NOMO-1 (cell line): ENCODE results near the gene PRMT7.

ENCODE experiments used
- DNase-seq, 2 experiments: peaks; one replicate each; lab custom pipeline; 2025; ENCODE audit not compliant: unreplicated experiment in 2 of 2; lab: John Stamatoyannopoulos, UW

Gene PRMT7

DNA sequence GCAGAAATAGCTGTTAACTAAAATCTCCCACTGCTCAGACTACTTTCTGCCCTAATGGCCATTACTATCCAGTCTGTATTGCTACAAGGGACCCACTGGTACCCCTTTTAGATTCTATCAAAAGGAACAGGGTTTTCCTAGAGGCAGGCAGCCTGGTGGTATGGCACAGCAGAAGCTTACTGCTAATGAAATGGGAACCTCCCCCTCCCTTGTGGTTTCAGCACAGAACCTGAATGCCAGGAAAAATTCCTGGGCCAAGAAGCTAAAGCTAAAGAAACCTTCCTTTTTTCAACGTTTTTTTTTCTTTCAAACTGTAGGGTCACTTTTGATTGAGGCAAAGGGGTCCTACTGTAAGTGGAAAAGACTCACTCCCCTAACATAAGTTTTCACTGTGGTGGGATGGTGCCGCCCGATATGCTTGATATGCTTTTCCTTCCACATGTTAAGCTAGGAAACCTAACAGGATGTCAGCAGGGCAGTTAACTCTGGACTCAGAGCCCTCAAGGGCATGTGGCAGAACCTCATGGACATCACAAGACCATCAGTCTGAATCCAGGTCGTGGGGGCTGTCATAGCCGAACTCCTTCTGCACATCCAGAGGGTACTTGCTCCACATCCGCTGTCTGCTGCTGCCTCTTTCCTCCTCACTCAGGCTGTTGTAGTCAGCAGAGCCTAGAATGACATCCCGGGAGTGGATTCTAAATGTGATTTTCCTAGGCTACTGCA, 9.9 kb upstream of the PRMT7 start:
- no peak for DNase-seq

DNA sequence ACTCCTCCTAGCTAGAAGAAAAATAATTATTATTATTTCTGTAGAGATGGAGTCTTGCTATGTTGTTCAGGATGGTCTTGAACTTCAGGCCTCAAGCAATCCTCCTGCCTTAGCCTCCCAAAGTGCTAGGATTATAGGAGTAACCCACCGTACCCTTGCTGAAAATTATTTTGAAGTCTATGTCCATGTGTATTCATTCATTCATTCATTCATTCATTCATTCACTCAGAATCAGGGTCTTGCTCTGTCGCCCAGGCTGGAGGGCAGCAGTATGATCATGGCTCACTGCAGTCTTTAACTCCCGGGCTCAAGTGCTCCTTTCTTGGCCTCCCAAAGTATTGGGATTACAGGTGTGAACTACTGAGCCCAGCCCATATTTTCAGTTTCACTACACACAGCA, 4.2 kb upstream of the PRMT7 start:
- no peak for DNase-seq

DNA sequence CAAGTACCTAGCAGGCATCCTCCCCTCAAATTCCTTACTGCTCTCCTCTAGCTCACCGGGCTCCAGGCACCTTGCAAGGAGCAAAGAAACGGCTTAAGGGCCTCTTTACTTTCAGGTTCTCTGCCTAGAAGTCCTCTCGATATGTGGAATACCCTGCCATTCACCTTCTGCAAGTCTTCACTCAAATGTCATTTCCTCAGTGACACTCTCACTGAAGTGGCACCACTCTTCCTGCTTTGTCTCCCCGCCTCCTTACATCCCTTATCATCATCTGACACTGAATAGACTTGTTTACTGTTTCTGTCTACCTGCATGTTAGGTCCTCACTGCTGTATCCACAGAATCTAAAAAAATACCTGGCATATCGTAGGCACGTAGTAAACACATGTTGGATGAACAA, 1.0 kb upstream of the PRMT7 start:
- DNase-seq, result peak in 1 of 2 experiments; percentile 2

DNA sequence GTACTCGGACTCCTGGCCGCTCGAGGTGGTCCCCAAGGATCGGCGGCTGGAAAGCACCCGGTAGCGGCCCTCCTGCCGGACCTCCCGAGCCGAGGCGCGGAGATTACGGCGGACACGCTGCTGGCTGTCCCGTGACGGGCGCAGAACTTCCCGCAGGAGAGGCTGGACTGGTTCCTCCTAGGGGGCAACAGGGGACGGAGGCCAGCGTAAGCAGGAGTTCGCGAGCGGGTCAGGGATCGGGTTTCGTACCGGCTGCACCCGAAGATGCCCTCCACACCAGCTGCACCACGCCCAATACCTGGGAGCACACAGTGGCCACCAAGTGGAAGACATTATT, 414 bp upstream of the PRMT7 start:
- no peak for DNase-seq

GRCh38 chr16:68313116-68313515, 2.3 kb downstream of the PRMT7 start:
- no peak for DNase-seq

- DNase-seq, result no peak
Measured at GRCh38 chr16:68319185-68319908, 8.5 kb downstream of the PRMT7 start.

GRCh38 chr16:68324336-68324735, 13.5 kb downstream of the PRMT7 start:
- no peak for DNase-seq

- no peak for DNase-seq
Measured at GRCh38 chr16:68324780-68325357, 14.1 kb downstream of the PRMT7 start.

DNA sequence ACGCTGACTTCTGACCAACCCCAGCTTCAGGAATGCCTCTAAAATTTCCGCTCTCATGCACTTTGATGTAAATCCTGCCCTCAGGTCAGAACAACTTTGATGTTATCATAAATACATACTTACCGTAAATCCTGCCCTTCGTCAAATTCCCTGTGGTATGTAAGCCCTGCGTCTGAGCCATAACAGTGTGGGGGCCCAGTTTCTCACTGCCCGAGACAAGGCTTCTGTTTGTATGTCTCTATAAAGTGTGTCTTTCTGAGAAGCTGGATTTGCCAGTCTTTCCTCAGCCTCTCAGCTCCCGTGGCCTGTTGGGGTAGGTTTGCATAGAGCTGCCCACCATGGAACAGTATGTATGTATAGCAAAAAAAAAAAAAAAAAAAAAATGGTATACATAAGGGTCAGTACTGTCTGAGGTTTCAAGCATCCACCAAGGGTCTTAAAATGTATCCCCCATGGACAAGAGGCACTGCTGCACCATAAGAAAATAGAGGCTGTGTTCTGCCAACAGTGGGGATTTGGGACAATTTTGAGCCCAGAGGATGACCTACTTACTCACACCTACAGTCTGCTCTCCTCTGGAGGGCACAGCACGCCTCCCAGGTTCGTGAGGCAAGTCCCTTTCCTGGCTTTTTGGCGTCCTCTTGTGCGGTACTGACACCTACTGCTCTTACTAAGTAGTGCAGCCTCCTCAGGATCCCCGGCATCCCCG, 17.5 kb downstream of the PRMT7 start:
- peak; percentile 45 to 58 for DNase-seq

DNA sequence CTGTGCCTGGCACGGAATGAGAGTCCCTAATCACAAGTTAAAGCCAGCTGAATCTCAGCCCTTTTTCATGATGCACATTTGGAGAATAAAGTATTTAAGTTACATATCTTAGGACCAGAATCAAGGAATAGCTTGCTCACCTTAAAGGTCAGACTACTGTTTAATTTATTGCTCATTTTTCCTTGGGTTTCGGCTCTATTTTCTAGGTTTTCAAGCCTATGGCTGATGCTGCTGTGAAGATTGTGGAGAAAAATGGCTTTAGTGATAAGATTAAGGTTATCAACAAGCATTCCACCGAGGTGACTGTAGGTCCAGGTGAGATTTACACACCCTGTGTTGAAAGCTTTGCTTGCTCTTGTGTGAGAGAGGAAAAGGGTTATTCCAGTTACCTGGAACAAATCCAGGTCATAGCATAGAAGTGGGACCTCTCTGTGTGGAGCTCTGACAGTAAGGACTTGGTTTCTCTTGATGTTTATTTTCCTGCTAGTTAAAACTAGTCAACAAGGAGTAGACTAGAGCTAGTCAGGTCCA, 18.1 kb downstream of the PRMT7 start:
- no peak for DNase-seq

- no peak for DNase-seq
Measured at GRCh38 chr16:68331879-68332410, 21.1 kb downstream of the PRMT7 start.

DNA sequence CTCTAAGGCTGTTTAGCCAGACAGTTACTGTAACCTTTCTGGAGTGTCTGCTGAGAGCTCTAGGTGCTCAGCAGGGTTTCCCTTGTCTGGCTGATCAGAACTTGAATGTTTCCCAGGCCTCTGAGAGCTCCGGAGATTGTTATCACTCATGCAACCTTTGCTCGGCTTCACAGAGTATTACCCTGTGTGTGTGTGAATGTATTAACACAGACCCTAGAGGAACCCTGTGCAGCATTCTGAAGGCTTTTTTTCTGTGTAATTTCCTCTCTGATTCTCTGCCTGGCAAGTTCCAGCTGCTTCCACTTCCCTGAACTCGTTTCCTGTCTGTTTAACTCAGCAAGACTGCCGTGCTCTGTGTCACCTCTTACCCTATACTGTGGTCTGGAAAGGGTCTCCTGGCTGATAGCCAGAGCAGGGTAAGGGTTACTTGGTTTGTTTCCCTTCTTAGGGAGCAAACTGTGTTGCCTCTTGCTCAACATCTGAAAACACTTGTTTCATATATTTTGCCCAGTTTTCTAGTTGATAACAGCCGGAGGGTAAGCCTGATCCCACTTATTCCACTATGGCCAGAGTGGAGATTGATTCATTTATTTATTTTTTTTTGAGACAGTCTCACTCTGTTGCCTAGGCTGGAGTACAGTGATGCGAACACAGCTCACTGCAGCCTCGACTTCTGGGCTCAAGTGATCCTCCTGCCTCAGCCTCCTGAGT, 21.7 kb downstream of the PRMT7 start:
- peak; percentile 70 to 88 for DNase-seq

DNA sequence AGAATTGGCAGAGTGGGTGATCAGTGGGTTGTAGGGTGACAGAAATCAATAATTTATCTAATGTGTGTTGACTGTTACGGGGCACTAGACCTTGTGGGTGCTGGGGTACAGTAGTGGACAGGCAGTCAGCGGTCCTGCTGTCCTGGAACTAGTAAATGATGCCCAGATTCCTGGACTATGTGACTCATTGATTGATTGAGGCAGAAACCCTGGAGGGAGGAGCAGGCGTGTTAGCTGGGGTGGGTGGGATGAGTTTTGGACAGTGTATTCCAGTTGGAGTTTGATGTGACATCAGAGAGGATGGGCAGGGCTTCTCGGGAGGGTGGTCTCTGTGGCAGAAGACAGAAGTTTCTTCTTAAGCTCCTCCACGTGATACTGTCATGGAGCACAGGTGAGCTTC, 24.4 kb downstream of the PRMT7 start:
- no peak for DNase-seq

DNA sequence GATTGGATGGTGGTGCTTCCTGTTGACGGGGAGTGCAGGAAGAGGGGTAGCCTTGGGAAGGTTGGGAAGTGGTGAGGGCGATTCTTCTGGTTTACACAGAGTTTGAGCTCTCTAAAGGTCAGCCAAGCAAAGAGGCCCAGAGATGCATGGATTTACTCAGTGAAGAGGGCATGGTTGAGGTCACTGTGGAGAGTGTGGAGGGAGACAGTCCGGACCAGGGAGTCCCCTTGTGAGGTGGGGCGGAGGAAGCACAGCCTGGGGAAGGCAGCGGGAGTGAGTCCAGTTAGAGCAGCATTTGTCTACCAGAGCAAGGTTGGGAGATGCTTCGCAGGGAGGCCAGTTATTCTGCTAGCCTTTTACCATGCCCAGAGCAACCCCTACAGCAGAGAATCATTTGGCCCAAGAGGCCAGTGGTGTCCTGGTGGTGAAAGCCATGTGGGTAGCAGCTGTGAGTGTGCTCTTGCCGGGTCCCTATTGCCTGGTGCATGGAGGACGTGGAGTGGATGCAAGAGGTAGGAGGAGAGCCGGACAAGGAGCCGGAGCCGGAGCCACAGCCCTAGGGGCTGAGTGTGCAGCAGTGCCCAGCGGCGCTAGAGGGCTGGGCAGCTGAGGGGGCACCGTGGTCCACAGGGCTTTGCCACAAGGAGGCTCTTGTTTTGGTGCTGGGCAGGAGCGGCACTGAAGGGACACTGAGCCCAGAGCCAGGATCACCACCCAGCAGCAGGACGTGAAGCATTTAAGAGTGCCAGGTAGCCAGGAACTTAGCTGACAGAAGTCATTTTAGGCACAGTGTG, 27.7 kb downstream of the PRMT7 start:
- DNase-seq, result no peak

DNA sequence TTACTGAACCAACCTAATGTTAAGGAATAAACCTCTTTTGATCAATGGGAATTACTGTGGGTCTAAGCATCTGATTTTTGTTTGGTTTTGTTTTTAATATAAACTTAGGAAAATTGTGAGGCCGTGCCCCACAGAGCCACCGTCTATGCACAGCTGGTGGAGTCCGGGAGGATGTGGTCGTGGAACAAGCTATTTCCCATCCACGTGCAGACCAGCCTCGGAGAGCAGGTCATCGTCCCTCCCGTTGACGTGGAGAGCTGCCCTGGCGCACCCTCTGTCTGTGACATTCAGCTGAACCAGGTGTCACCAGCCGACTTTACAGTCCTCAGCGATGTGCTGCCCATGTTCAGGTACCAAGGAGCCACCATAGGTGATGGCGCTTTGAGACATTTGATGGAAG, 28.4 kb downstream of the PRMT7 start:
- DNase-seq, result no peak

DNA sequence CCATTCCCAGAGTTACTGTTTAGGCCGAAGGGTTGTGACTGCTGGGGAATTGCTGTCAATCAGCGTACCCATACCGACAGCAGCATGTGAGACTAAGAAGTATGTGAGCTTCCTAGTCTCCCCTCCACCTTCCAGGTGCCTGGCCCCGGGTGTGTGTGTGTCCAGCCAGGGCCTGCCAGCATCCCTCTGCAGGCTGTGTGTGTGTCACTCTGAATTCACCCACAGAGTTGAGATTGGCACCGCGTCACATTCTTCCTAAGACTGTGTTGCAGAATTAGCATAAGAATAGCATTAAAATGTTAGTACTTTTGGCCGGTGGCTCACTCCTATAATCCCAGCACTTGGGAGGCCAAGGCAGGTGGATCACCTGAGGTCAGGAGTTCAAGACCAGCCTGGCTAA, 31.8 kb downstream of the PRMT7 start:
- DNase-seq, result no peak

- no peak for DNase-seq
Measured at GRCh38 chr16:68343137-68343536, 32.3 kb downstream of the PRMT7 start.

DNA sequence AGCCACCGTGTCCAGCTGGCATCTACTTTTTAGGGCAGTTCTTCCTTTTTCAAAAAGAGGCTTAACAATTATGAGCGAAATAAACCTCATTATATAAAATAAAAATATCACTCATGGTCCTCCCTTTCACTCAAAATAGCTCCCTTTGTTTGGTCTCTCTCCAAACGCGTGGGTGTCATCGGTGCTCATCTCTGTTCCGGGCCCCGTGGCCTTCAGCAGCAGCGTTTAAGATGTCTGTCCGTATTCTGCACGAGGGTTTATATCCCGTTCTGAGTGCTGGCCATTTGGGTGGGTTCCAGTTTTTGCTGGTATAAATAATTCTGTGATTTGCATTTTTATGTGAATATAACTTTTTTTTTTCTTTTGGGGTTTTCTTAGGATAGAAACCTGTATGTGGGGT, 33.4 kb downstream of the PRMT7 start:
- no peak for DNase-seq

- DNase-seq, result no peak
Measured at GRCh38 chr16:68345351-68345810, 34.6 kb downstream of the PRMT7 start.
